HG03469 (cell line): ENCODE data around the gene NUP54.

ENCODE experiments used
- ATAC-seq: cut with Tn5 transposase; IDR thresholded peaks from one replicate; pipeline ENCODE4 v1.9.1; 2021; ENCODE audit warnings: mild to moderate bottlenecking, moderate library complexity, moderate number of reproducible peaks; ENCODE audit not compliant: unreplicated experiment

Gene NUP54

GRCh38 chr4:76074468-76074867 lies 73.7 kb downstream of the NUP54 start, which contains the start of gene ART3:
ART3 (plus strand) TSS chr4:76074709; CDS start chr4:76075890, 1,181 bp downstream.
- ATAC-seq, result no peak

- no peak for ATAC-seq
Observed at GRCh38 chr4:76072760-76073159, 75.4 kb downstream of the NUP54 start.

GRCh38 chr4:76067652-76068286 lies 80.4 kb downstream of the NUP54 start:
- ATAC-seq, result peak; percentile 67

GRCh38 chr4:76066546-76066945 lies 81.7 kb downstream of the NUP54 start:
- no peak for ATAC-seq
